Uterus (tissue), 4 donors: ENCODE data around the gene PSME2. TPM values are rescaled to one million over a fixed set of nuclear protein-coding genes. Genes with fewer than 3 reads are reported as not detected.
A peak's percentile ranks its signal among the peaks of the same experiment; 100 is the strongest.

Experiments used
- DNase-seq, 2 donors: peaks; one replicate each; pipeline ENCODE4 v3.0.0-alpha.2; 2019 to 2020
- H3K27ac ChIP-seq, 2 donors: fragments of 200-600 bp; sonication (generic); 1 replicate in 1 of 2; 2 replicates in 1 of 2; pipeline ENCODE4 v1.5.1; 2016 to 2018
- H3K27me3 ChIP-seq, 2 donors: fragments of 200-600 bp; sonication (generic); one replicate each; pipeline ENCODE4 v1.5.1; 2018 to 2019; ENCODE audit warnings: control low read depth in 1 of 2
- H3K36me3 ChIP-seq, 2 donors: fragments of 200-600 bp; sonication (generic); one replicate each; pipeline ENCODE4 v1.5.1; 2019; ENCODE audit warnings: control low read depth in 1 of 2
- H3K4me1 ChIP-seq, 2 donors: fragments of 200-600 bp; sonication (generic); one replicate each; pipeline ENCODE4 v1.5.1; 2018 to 2019; ENCODE audit warnings: control low read depth in 1 of 2
- H3K4me3 ChIP-seq, 2 donors: fragments of 200-600 bp; sonication (generic); 1 replicate in 1 of 2; 2 replicates in 1 of 2; pipeline ENCODE4 v1.5.1; 2018 to 2019; ENCODE audit warnings: mild to moderate bottlenecking in 1 of 2
- H3K9me3 ChIP-seq, 2 donors: fragments of 200-600 bp; sonication (generic); one replicate each; pipeline ENCODE4 v1.5.1; 2019; ENCODE audit warnings: control low read depth in 1 of 2
- CTCF ChIP-seq, 4 experiments: fragments of 200-600 bp in 2 of 4; fragments of 450-650 bp in 2 of 4; sonication (generic) in 2 of 4; IDR thresholded peaks; one replicate each; pipeline ENCODE4 v1.5.1; 2016 to 2019; ENCODE audit warnings: antibody characterized with exemption in 4 of 4, mild to moderate bottlenecking in 2 of 4, moderate library complexity in 1 of 4
- POLR2A ChIP-seq, 2 donors: fragments of 450-650 bp; IDR thresholded peaks; one replicate each; pipeline ENCODE4 v1.6.1; 2016; ENCODE audit warnings: antibody characterized with exemption in 2 of 2, mild to moderate bottlenecking in 1 of 2, moderate library complexity in 1 of 2
- intact Hi-C: fragments of 100-400 bp; cut with DNase I; formaldehyde crosslinking; loops from one replicate; pipeline ENCODE4 v1.15.1; 2023; ENCODE audit warnings: low total_unique reads
- total RNA-seq, 4 donors: library from RNA; depleted of rRNA in 3 of 4; stranded (reverse); fragments of >200 nt in 3 of 4; gene quantifications; one replicate each; pipeline versions ENCODE4 v1.1.0 to v1.2.4, GENCODE V29; 2014 to 2023
- donor health status: DM: yes; HTN: yes; CAD: no.

Gene PSME2
- total RNA-seq, 4 donors from 2014 or later = 16.9 to 113 (median 25.7) TPM

- Histone ChIP-seq H3K4me3 (peak overlapping the region; percentile 84 to 95), H3K27me3 (no peaks in the 10 kb centered on the region), H3K36me3 (no peaks in the 10 kb centered on the region), H3K27ac (peak overlapping the region; percentile 81 to 92), H3K4me1 (peaks cover 4 to 6% of the 10 kb centered on the region in 2 donors), H3K9me3 (no peaks in the 10 kb centered on the region)
- intact Hi-C loops = no loop called here
- TF ChIP-seq CTCF (IDR thresholded peaks at IDR 0.05) (no peak), POLR2A (IDR thresholded peaks at IDR 0.05) (no peak)
- no peak for DNase-seq
Measured at GRCh38 chr14:24147761-24148428, 1.5 kb upstream of the PSME2 start.

GRCh38 chr14:24146978-24147760 lies 759 bp upstream of the PSME2 start, which contains the start of gene RNF31:
RNF31 (plus strand) TSS chr14:24147498; CDS start chr14:24147699, 201 bp downstream.
- intact Hi-C loops = no loop called here
- Histone ChIP-seq H3K27me3 (no peaks in the 10 kb centered on the region), H3K9me3 (no peaks in the 10 kb centered on the region), H3K36me3 (no peaks in the 10 kb centered on the region), H3K4me1 (peaks cover 4 to 6% of the 10 kb centered on the region in 2 donors), H3K4me3 (peak within 1 kb of the TSS; percentile 84 to 95), H3K27ac (peak within 1 kb of the TSS; percentile 90 to 92)
- DNase-seq = peak; percentile 98 to 99
- TF ChIP-seq POLR2A (IDR thresholded peaks at IDR 0.05) = peak; percentile 11 to 49
- peak in 1 of 4 experiments; percentile 5 for TF ChIP-seq CTCF (IDR thresholded peaks at IDR 0.05)

- no peaks in the 10 kb centered on the region for H3K27me3 ChIP-seq
- peak overlapping the region; percentile 90 to 92 for H3K27ac ChIP-seq
- H3K36me3 ChIP-seq = no peaks in the 10 kb centered on the region
- H3K4me1 ChIP-seq = peaks cover 4 to 6% of the 10 kb centered on the region in 2 donors
- TF ChIP-seq CTCF (IDR thresholded peaks at IDR 0.05) = no peak
- no peak for TF ChIP-seq POLR2A (IDR thresholded peaks at IDR 0.05)
- DNase-seq = no peak
- H3K9me3 ChIP-seq = no peaks in the 10 kb centered on the region
- intact Hi-C loops = no loop called here
- peak overlapping the region; percentile 84 to 95 for H3K4me3 ChIP-seq
Measured at GRCh38 chr14:24145690-24146452, 539 bp downstream of the PSME2 start.

GRCh38 chr14:24145219-24145618 lies 1.2 kb downstream of the PSME2 start:
- no peaks in the 10 kb centered on the region for H3K9me3 ChIP-seq
- no peak overlapping the region for H3K4me3 ChIP-seq
- intact Hi-C loops = no loop called here
- no peaks in the 10 kb centered on the region for H3K36me3 ChIP-seq
- TF ChIP-seq CTCF (IDR thresholded peaks at IDR 0.05) (no peak), POLR2A (IDR thresholded peaks at IDR 0.05) (no peak)
- H3K27me3 ChIP-seq = no peaks in the 10 kb centered on the region
- H3K27ac ChIP-seq = peak overlapping the region; percentile 90 to 92
- peaks cover 4 to 6% of the 10 kb centered on the region in 2 donors for H3K4me1 ChIP-seq
- DNase-seq = no peak
